ENCODE measurements around the gene CCDC85C. TPM values are rescaled to one million over a fixed set of nuclear protein-coding genes. Genes with fewer than 3 reads are reported as not detected.

The CCDC85C gene
- total RNA-seq, 1 donor from 2014 or later, result 16.6 TPM

GRCh38 chr14:99522025-99522401 is 82.0 kb downstream of the CCDC85C start:
- no peaks in the 10 kb centered on the region for H3K27me3 Mint-ChIP-seq (ENCODE audit: low read depth, unreplicated experiment)
- H3K4me1 Mint-ChIP-seq (ENCODE audit: low read depth, unreplicated experiment), result peaks cover 7% of the 10 kb centered on the region
- peaks cover 32% of the 10 kb centered on the region for H3K4me1 ChIP-seq (ENCODE audit: insufficient read depth, low read length)
- peaks cover 9% of the 10 kb centered on the region for H4K20me1 ChIP-seq (ENCODE audit: insufficient read depth, low read length)
- H3K27ac ChIP-seq (ENCODE audit: low read depth, low read length), result no peak overlapping the region
- DNase-seq (ENCODE audit: low read depth) (no peak), FAIRE-seq (no peak)
- H3K9me3 Mint-ChIP-seq (ENCODE audit: unreplicated experiment), result no peaks in the 10 kb centered on the region
- H2AFZ ChIP-seq (ENCODE audit: low read depth, low read length), result peak overlapping the region; percentile 9
- H3K79me2 ChIP-seq (ENCODE audit: insufficient read depth, low read length), result peaks cover 14% of the 10 kb centered on the region
- TF ChIP-seq EZH2 (IDR thresholded peaks at IDR 0.05; ENCODE audit: insufficient read depth, low read length), result no peak
- TF ChIP-seq, protein P1, sequence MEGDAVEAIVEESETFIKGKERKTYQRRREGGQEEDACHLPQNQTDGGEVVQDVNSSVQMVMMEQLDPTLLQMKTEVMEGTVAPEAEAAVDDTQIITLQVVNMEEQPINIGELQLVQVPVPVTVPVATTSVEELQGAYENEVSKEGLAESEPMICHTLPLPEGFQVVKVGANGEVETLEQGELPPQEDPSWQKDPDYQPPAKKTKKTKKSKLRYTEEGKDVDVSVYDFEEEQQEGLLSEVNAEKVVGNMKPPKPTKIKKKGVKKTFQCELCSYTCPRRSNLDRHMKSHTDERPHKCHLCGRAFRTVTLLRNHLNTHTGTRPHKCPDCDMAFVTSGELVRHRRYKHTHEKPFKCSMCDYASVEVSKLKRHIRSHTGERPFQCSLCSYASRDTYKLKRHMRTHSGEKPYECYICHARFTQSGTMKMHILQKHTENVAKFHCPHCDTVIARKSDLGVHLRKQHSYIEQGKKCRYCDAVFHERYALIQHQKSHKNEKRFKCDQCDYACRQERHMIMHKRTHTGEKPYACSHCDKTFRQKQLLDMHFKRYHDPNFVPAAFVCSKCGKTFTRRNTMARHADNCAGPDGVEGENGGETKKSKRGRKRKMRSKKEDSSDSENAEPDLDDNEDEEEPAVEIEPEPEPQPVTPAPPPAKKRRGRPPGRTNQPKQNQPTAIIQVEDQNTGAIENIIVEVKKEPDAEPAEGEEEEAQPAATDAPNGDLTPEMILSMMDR (IDR thresholded peaks at IDR 0.05; ENCODE audit: insufficient read depth, low read depth, low read length), result no peak
- H3K9ac ChIP-seq (ENCODE audit: low read length), result peak overlapping the region; percentile 63
- no peaks in the 10 kb centered on the region for H3K9me3 ChIP-seq (ENCODE audit: insufficient read depth, low read depth, low read length)
- no peaks in the 10 kb centered on the region for H3K27me3 ChIP-seq (ENCODE audit: insufficient read depth, low read length)
- H3K36me3 ChIP-seq (ENCODE audit: insufficient read depth, low read length), result no peaks in the 10 kb centered on the region
- H3K36me3 Mint-ChIP-seq (ENCODE audit: low read depth, unreplicated experiment), result no peaks in the 10 kb centered on the region
- no peak overlapping the region for H3K4me3 Mint-ChIP-seq (ENCODE audit: unreplicated experiment)
- H3K27ac Mint-ChIP-seq (ENCODE audit: unreplicated experiment), result no peak overlapping the region
- no peak overlapping the region for H3K4me3 ChIP-seq (ENCODE audit: insufficient read depth, low read depth, low read length)
- peak overlapping the region; percentile 61 for H3K4me2 ChIP-seq (ENCODE audit: low read length)

GRCh38 chr14:99521176-99522024 is 82.6 kb downstream of the CCDC85C start:
- H3K79me2 ChIP-seq (ENCODE audit: insufficient read depth, low read length), result peaks cover 13% of the 10 kb centered on the region
- FAIRE-seq, result no peak
- no peak overlapping the region for H3K27ac Mint-ChIP-seq (ENCODE audit: unreplicated experiment)
- no peak overlapping the region for H2AFZ ChIP-seq (ENCODE audit: low read depth, low read length)
- H3K9me3 ChIP-seq (ENCODE audit: insufficient read depth, low read depth, low read length), result no peaks in the 10 kb centered on the region
- H3K4me3 ChIP-seq (ENCODE audit: insufficient read depth, low read depth, low read length), result no peak overlapping the region
- no peak overlapping the region for H3K4me3 Mint-ChIP-seq (ENCODE audit: unreplicated experiment)
- no peaks in the 10 kb centered on the region for H3K36me3 ChIP-seq (ENCODE audit: insufficient read depth, low read length)
- H3K4me2 ChIP-seq (ENCODE audit: low read length), result no peak overlapping the region
- peaks cover 7% of the 10 kb centered on the region for H3K4me1 Mint-ChIP-seq (ENCODE audit: low read depth, unreplicated experiment)
- H3K9me3 Mint-ChIP-seq (ENCODE audit: unreplicated experiment), result no peaks in the 10 kb centered on the region
- H3K27me3 ChIP-seq (ENCODE audit: insufficient read depth, low read length), result no peaks in the 10 kb centered on the region
- TF ChIP-seq, protein P1 (IDR thresholded peaks at IDR 0.05; ENCODE audit: insufficient read depth, low read depth, low read length), result no peak
- TF ChIP-seq EZH2 (IDR thresholded peaks at IDR 0.05; ENCODE audit: insufficient read depth, low read length), result no peak
- H3K27ac ChIP-seq (ENCODE audit: low read depth, low read length), result no peak overlapping the region
- H3K4me1 ChIP-seq (ENCODE audit: insufficient read depth, low read length), result peaks cover 32% of the 10 kb centered on the region
- DNase-seq (ENCODE audit: low read depth), result no peak
- no peaks in the 10 kb centered on the region for H3K27me3 Mint-ChIP-seq (ENCODE audit: low read depth, unreplicated experiment)
- H3K9ac ChIP-seq (ENCODE audit: low read length), result no peak overlapping the region
- H4K20me1 ChIP-seq (ENCODE audit: insufficient read depth, low read length), result peaks cover 11% of the 10 kb centered on the region
- no peaks in the 10 kb centered on the region for H3K36me3 Mint-ChIP-seq (ENCODE audit: low read depth, unreplicated experiment)

DNA sequence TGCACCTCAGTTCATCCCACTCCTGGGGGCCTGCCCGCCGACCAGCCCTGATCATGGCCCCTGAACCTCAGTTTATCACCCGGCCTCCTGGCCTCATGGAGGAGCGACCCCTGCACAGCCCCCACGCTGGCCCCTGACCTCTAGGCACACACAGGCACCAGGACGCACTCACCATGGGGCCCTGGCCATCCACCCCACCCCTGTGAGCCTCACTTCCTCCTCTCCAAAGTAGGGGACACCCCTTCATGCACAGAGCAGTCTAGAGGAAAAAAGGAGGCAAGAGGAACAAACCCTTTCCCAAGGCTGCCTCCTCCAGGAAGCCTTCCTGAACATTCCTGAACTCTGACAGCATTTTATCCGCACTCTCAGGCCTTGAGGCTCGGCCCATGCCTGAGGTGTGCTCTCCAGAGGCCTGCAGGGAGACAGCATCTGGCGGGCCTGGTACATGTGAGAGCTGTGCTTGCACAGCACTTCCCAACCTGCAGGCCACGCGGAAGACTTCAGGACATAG is 83.4 kb downstream of the CCDC85C start:
- Histone ChIP-seq H3K4me1 (ENCODE audit: insufficient read depth, low read length) (peaks cover 32% of the 10 kb centered on the region), H3K9me3 (ENCODE audit: insufficient read depth, low read depth, low read length) (no peaks in the 10 kb centered on the region), H3K36me3 (ENCODE audit: insufficient read depth, low read length) (no peaks in the 10 kb centered on the region), H3K9ac (ENCODE audit: low read length) (no peak overlapping the region), H3K79me2 (ENCODE audit: insufficient read depth, low read length) (peaks cover 10% of the 10 kb centered on the region), H3K27me3 (ENCODE audit: insufficient read depth, low read length) (no peaks in the 10 kb centered on the region), H3K4me2 (ENCODE audit: low read length) (no peak overlapping the region), H4K20me1 (ENCODE audit: insufficient read depth, low read length) (peaks cover 11% of the 10 kb centered on the region), H2AFZ (ENCODE audit: low read depth, low read length) (no peak overlapping the region), H3K4me3 (ENCODE audit: insufficient read depth, low read depth, low read length) (no peak overlapping the region), H3K27ac (ENCODE audit: low read depth, low read length) (no peak overlapping the region)
- H3K9me3 Mint-ChIP-seq (ENCODE audit: unreplicated experiment), result no peaks in the 10 kb centered on the region
- DNase-seq (ENCODE audit: low read depth) (no peak), FAIRE-seq (no peak)
- no peak for TF ChIP-seq EZH2 (IDR thresholded peaks at IDR 0.05; ENCODE audit: insufficient read depth, low read length)
- TF ChIP-seq, protein P1 (IDR thresholded peaks at IDR 0.05; ENCODE audit: insufficient read depth, low read depth, low read length), result no peak
- no peak overlapping the region for H3K27ac Mint-ChIP-seq (ENCODE audit: unreplicated experiment)
- no peaks in the 10 kb centered on the region for H3K36me3 Mint-ChIP-seq (ENCODE audit: low read depth, unreplicated experiment)
- no peak overlapping the region for H3K4me3 Mint-ChIP-seq (ENCODE audit: unreplicated experiment)
- no peaks in the 10 kb centered on the region for H3K27me3 Mint-ChIP-seq (ENCODE audit: low read depth, unreplicated experiment)
- H3K4me1 Mint-ChIP-seq (ENCODE audit: low read depth, unreplicated experiment), result peaks cover 7% of the 10 kb centered on the region
